HCT116 (cell line): ENCODE results near the gene CPSF7.

Experiments
- CBX3 ChIP-seq: IDR thresholded peaks from 2 replicates; pipeline ENCODE4 v1.6.1; 2012; ENCODE audit warnings: low read depth
- EGR1 ChIP-seq: IDR thresholded peaks from 2 replicates; pipeline ENCODE4 v1.6.1; 2012; ENCODE audit warnings: low read depth
- EZH2 ChIP-seq: fragments of 200-600 bp; sonication (generic); IDR thresholded peaks from 2 replicates; pipeline ENCODE4 v1.6.1; 2017; ENCODE audit warnings: antibody characterized with exemption, mixed run types
- POLR2A ChIP-seq: IDR thresholded peaks from 2 replicates; pipeline ENCODE4 v1.7.0; 2011; ENCODE audit warnings: borderline replicate concordance; ENCODE audit not compliant: insufficient read depth, insufficient read length; ENCODE audit errors: extremely low read depth
- SRF ChIP-seq: IDR thresholded peaks from 2 replicates; pipeline ENCODE4 v1.6.1; 2012; ENCODE audit warnings: low read depth
- TCF7L2 ChIP-seq: IDR thresholded peaks from 2 replicates; pipeline ENCODE4 v1.7.0; 2011; ENCODE audit warnings: borderline replicate concordance, inconsistent platforms; ENCODE audit not compliant: insufficient read depth, insufficient read length; ENCODE audit errors: extremely low read depth
- YY1 ChIP-seq: IDR thresholded peaks from 2 replicates; pipeline ENCODE4 v1.6.1; 2011; ENCODE audit warnings: low read length, low read depth, moderate library complexity, mild to moderate bottlenecking; ENCODE audit not compliant: insufficient replicate concordance; ENCODE audit errors: extremely low read depth
- ZNF274 ChIP-seq: fragments of 200-500 bp; sonication (Bioruptor generic); IDR thresholded peaks from 2 replicates; pipeline ENCODE4 v1.6.1; 2014; ENCODE audit warnings: mild to moderate bottlenecking, low read depth, low read length, inconsistent platforms
- TF ChIP-seq, protein P1 (sequence below), 3 experiments: fragments of 200-600 bp in 1 of 3; sonication (generic) in 1 of 3; IDR thresholded peaks in 2 of 3; conservative IDR thresholded peaks in 1 of 3; 2 replicates each; pipeline ENCODE4 v1.5.1; 2012 to 2017; ENCODE audit warnings: low read depth in 2 of 3, low read length in 2 of 3, antibody characterized with exemption in 1 of 3, borderline replicate concordance in 1 of 3, control low read depth in 1 of 3, mild to moderate bottlenecking in 1 of 3, mixed read lengths in 1 of 3, mixed run types in 1 of 3, moderate library complexity in 1 of 3; ENCODE audit not compliant: insufficient read depth in 1 of 3
- TF ChIP-seq, protein P2 (sequence below): IDR thresholded peaks from 2 replicates; pipeline ENCODE4 v1.6.1; 2011; ENCODE audit warnings: mild to moderate bottlenecking, low read length, moderate library complexity; ENCODE audit not compliant: insufficient replicate concordance; ENCODE audit errors: extremely low read depth

DNA sequence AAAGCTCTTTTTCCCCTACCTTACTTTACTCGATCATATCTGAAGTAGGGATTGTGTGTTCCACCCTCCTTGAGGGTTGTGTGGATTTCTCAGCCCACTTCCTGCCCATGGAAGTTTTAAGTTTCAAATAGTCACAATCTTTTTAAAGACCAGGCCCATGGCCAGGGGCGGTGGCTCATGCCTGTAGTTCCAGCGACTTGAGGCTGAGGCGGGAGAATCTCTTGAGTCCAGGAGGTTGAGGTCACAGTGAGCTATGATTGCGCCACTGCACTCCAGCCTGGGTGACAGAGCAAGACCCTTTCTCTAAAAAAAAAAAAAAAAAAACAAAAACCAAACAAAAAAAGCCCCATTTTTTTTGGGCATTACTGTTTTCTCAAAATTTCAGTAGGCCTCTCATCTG lies 42.5 kb upstream of the CPSF7 start:
- no peak for TF ChIP-seq POLR2A
- TF ChIP-seq, protein P1, sequence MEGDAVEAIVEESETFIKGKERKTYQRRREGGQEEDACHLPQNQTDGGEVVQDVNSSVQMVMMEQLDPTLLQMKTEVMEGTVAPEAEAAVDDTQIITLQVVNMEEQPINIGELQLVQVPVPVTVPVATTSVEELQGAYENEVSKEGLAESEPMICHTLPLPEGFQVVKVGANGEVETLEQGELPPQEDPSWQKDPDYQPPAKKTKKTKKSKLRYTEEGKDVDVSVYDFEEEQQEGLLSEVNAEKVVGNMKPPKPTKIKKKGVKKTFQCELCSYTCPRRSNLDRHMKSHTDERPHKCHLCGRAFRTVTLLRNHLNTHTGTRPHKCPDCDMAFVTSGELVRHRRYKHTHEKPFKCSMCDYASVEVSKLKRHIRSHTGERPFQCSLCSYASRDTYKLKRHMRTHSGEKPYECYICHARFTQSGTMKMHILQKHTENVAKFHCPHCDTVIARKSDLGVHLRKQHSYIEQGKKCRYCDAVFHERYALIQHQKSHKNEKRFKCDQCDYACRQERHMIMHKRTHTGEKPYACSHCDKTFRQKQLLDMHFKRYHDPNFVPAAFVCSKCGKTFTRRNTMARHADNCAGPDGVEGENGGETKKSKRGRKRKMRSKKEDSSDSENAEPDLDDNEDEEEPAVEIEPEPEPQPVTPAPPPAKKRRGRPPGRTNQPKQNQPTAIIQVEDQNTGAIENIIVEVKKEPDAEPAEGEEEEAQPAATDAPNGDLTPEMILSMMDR (IDR thresholded peaks at IDR 0.05 in 2 of 3, conservative IDR thresholded peaks at IDR 0.05 in 1 of 3; ENCODE audit: borderline replicate concordance in 1 of 3, insufficient read depth in 1 of 3, low read depth in 2 of 3, low read length in 2 of 3), result no peak
- TF ChIP-seq SRF, result no peak
- TF ChIP-seq, protein P2, sequence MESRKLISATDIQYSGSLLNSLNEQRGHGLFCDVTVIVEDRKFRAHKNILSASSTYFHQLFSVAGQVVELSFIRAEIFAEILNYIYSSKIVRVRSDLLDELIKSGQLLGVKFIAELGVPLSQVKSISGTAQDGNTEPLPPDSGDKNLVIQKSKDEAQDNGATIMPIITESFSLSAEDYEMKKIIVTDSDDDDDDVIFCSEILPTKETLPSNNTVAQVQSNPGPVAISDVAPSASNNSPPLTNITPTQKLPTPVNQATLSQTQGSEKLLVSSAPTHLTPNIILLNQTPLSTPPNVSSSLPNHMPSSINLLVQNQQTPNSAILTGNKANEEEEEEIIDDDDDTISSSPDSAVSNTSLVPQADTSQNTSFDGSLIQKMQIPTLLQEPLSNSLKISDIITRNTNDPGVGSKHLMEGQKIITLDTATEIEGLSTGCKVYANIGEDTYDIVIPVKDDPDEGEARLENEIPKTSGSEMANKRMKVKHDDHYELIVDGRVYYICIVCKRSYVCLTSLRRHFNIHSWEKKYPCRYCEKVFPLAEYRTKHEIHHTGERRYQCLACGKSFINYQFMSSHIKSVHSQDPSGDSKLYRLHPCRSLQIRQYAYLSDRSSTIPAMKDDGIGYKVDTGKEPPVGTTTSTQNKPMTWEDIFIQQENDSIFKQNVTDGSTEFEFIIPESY, result no peak
- no peak for TF ChIP-seq EGR1
- no peak for TF ChIP-seq TCF7L2
- no peak for TF ChIP-seq EZH2
- no peak for TF ChIP-seq ZNF274
- no peak for TF ChIP-seq CBX3
- no peak for TF ChIP-seq YY1
